GM12864 (cell line): Measurements from ENCODE around the gene TOPAZ1.
"Not testable (repeated sequence)": the region's sequence is repeated elsewhere in the genome, so short reads cannot be mapped to it uniquely, and the experiment has no call there.

Experiments
- DNase-seq: peaks from one replicate; pipeline ENCODE4 v3.0.0-alpha.2; 2011; ENCODE audit warnings: low read depth
- H3K4me3 ChIP-seq: 2 replicates; pipeline ENCODE4 v1.5.1; 2011; ENCODE audit warnings: mild to moderate bottlenecking, low read depth, low read length, control low read depth
- CTCF ChIP-seq: IDR thresholded peaks from 2 replicates; pipeline ENCODE4 v1.5.1; 2011; ENCODE audit warnings: low read depth, mild to moderate bottlenecking, moderate library complexity, low read length, control low read depth, inconsistent platforms; ENCODE audit errors: missing control alignments

TOPAZ1 gene

GRCh38 chr3:44343421-44343820 lies 101.7 kb downstream of the TOPAZ1 start:
- no peak for DNase-seq
- H3K4me3 ChIP-seq: no peak overlapping the region
- no peak for TF ChIP-seq CTCF

GRCh38 chr3:44346590-44346989 lies 104.9 kb downstream of the TOPAZ1 start:
- not testable (repeated sequence) for H3K4me3 ChIP-seq

GRCh38 chr3:44348993-44349392 lies 107.3 kb downstream of the TOPAZ1 start:
- no peak for TF ChIP-seq CTCF
- no peak for DNase-seq
- no peak overlapping the region for H3K4me3 ChIP-seq

More at GRCh38 chr3:44346590-44346989, 104.9 kb downstream of the TOPAZ1 start:
- not testable (repeated sequence) for DNase-seq

GRCh38 chr3:44353355-44353924 lies 111.8 kb downstream of the TOPAZ1 start:
- no peak for TF ChIP-seq CTCF
- no peak for DNase-seq
- H3K4me3 ChIP-seq: no peak overlapping the region

GRCh38 chr3:44355362-44356033 lies 113.8 kb downstream of the TOPAZ1 start:
- DNase-seq: no peak

GRCh38 chr3:44359146-44359751 lies 117.6 kb downstream of the TOPAZ1 start:
- no peak for TF ChIP-seq CTCF
- no peak for DNase-seq
- no peak overlapping the region for H3K4me3 ChIP-seq

More at GRCh38 chr3:44355362-44356033, 113.8 kb downstream of the TOPAZ1 start:
- TF ChIP-seq CTCF: no peak
- H3K4me3 ChIP-seq: no peak overlapping the region

- DNase-seq: no peak
- no peak overlapping the region for H3K4me3 ChIP-seq
- TF ChIP-seq CTCF: no peak
These were observed 121.9 kb downstream of the TOPAZ1 start for GRCh38 chr3:44363591-44363990.
